Psoas muscle (tissue), 8 donors: ENCODE results near the gene ANKRD37. TPM values are rescaled to one million over a fixed set of nuclear protein-coding genes. Genes with fewer than 3 reads are reported as not detected.

Experiments
- ATAC-seq, 4 donors: fragments of 200-7000 bp; cut with Tn5 transposase; one replicate each; pipeline ENCODE4 v1.9.1; 2020; ENCODE audit warnings: moderate library complexity in 3 of 4, mild to moderate bottlenecking in 2 of 4
- DNase-seq, 2 donors: peaks; one replicate each; pipeline ENCODE4 v3.0.0-alpha.2; 2020
- H3K27ac ChIP-seq: fragments of 200-600 bp; one replicate; pipeline ENCODE4 v1.8.0; 2022
- H3K27me3 ChIP-seq, 3 donors: fragments of 200-600 bp in 1 of 3; one replicate each; pipeline versions ENCODE4 v1.6.1 to v1.8.0; 2013 to 2022; ENCODE audit warnings: low read length in 2 of 3, mild to moderate bottlenecking in 2 of 3, moderate library complexity in 1 of 3; ENCODE audit not compliant: insufficient read depth in 3 of 3
- H3K36me3 ChIP-seq, 2 donors: fragments of 200-600 bp in 1 of 2; one replicate each; pipeline versions ENCODE4 v1.6.1 to v1.8.0; 2013 to 2022; ENCODE audit warnings: low read depth in 1 of 2, mild to moderate bottlenecking in 1 of 2, moderate library complexity in 1 of 2; ENCODE audit not compliant: insufficient read depth in 1 of 2
- H3K4me1 ChIP-seq: fragments of 200-600 bp; one replicate; pipeline ENCODE4 v1.8.0; 2022
- H3K4me3 ChIP-seq: fragments of 200-600 bp; one replicate; pipeline ENCODE4 v1.8.0; 2022; ENCODE audit warnings: mild to moderate bottlenecking
- H3K9me3 ChIP-seq: fragments of 200-600 bp; one replicate; pipeline ENCODE4 v1.8.0; 2022
- CTCF ChIP-seq: fragments of 200-600 bp; IDR thresholded peaks from one replicate; pipeline ENCODE4 v1.8.0; 2022; ENCODE audit warnings: antibody characterized with exemption
- WGBS, 3 donors: extraction: QIAGEN DNeasy Blood & Tissue Kit; methylation state at CpG; one replicate each; pipeline versions ENCODE4 v1.1.6 to v1.1.7; 2013; 5-methylcytosine and 5-hydroxymethylcytosine counted together
- intact Hi-C, 2 donors: fragments of 100-400 bp; cut with DNase I; formaldehyde crosslinking; loops; one replicate each; pipeline versions ENCODE4 v1.11.0 to v1.14.2; 2022
- polyA plus RNA-seq, 3 donors: library from polyadenylated mRNA; stranded (reverse); fragments of 200-250 nt; gene quantifications; one replicate each; pipeline ENCODE4 v1.2.3, GENCODE V29; 2013
- total RNA-seq, 4 donors: library from RNA; stranded (reverse); fragmentation: NEBNext Ultra II Directional in 2 of 4; extraction: Animal tissue kit (Norgen Biotek cat#: 25700) in 2 of 4; gene quantifications; one replicate each; pipeline versions ENCODE4 v1.2.1 to v1.2.4, GENCODE V29; 2021 to 2023
- donor health status: healthy with polysubstance abuse.
- donor health status: DM: no; HTN: no; CAD: no; lungs with moderate emphysema.
- donor health status: Bipolar disorder and iron deficiency.
- donor health status: healthy.
- donor health status: DM: yes; HTN: yes; CAD: no.
- donor health status: DM: no; HTN: no; CAD: no.
- donor health status: DM: no; HTN: no; CAD: no.
- donor health status: DM: yes; HTN: yes; CAD: no.

ANKRD37 gene
- total and polyA plus RNA-seq, 7 donors = 6.9 to 31.2 (median 20.0) TPM

GRCh38 chr4:185404031-185404430 is 7.4 kb downstream of the ANKRD37 start:
- H3K4me1 ChIP-seq = no peaks in the 10 kb centered on the region
- no peak overlapping the region for H3K27ac ChIP-seq
- H3K36me3 ChIP-seq = peaks cover 4 to 100% of the 10 kb centered on the region in 2 donors
- intact Hi-C loops = no loop called here
- no peak overlapping the region for H3K4me3 ChIP-seq
- 91 to 93% (median 92%) methylated on average over 4 of the region's 4 CpGs for WGBS, 3 donors
- no peaks in the 10 kb centered on the region for H3K27me3 ChIP-seq
- ATAC-seq = no peak
- no peaks in the 10 kb centered on the region for H3K9me3 ChIP-seq
- no peak for TF ChIP-seq CTCF
- DNase-seq = no peak

- Histone ChIP-seq H3K4me1 (no peaks in the 10 kb centered on the region), H3K36me3 (peaks cover 4 to 98% of the 10 kb centered on the region in 2 donors), H3K9me3 (no peaks in the 10 kb centered on the region), H3K27ac (no peak overlapping the region), H3K4me3 (no peak overlapping the region), H3K27me3 (no peaks in the 10 kb centered on the region)
- intact Hi-C loops = no loop called here
- ATAC-seq (no peak), DNase-seq (no peak)
- 93 to 95% (median 95%) methylated on average over 6 of the region's 6 CpGs for WGBS, 3 donors
- no peak for TF ChIP-seq CTCF
Observed at GRCh38 chr4:185405296-185405999, 8.8 kb downstream of the ANKRD37 start.

- Histone ChIP-seq H3K36me3 (peaks cover 2 to 90% of the 10 kb centered on the region in 2 donors), H3K27ac (no peak overlapping the region), H3K9me3 (no peaks in the 10 kb centered on the region), H3K27me3 (no peaks in the 10 kb centered on the region), H3K4me1 (no peaks in the 10 kb centered on the region), H3K4me3 (no peak overlapping the region)
- no peak for ATAC-seq
- 97 to 99% (median 98%) methylated on average over 2 of the region's 2 CpGs for WGBS, 3 donors
- intact Hi-C loops = no loop called here
- DNase-seq = no peak
- no peak for TF ChIP-seq CTCF
Observed at GRCh38 chr4:185408432-185408831, 11.8 kb downstream of the ANKRD37 start.

- intact Hi-C loops = no loop called here
- no peak for DNase-seq
- no peak overlapping the region for H3K4me3 ChIP-seq
- H3K27me3 ChIP-seq = no peaks in the 10 kb centered on the region
- no peak for TF ChIP-seq CTCF
- 83 to 86% (median 86%) methylated on average over 5 of the region's 5 CpGs for WGBS, 3 donors
- H3K36me3 ChIP-seq = peaks cover 4 to 90% of the 10 kb centered on the region in 2 donors
- ATAC-seq = no peak
- H3K27ac ChIP-seq = no peak overlapping the region
- no peaks in the 10 kb centered on the region for H3K9me3 ChIP-seq
- H3K4me1 ChIP-seq = no peaks in the 10 kb centered on the region
Observed at GRCh38 chr4:185411849-185412248, 15.2 kb downstream of the ANKRD37 start.

- intact Hi-C loops = no loop called here
- H3K36me3 ChIP-seq = peaks cover 9 to 90% of the 10 kb centered on the region in 2 donors
- no peak overlapping the region for H3K27ac ChIP-seq
- DNase-seq (no peak), ATAC-seq (peak in 1 of 4 donors; percentile 32)
- H3K9me3 ChIP-seq = no peaks in the 10 kb centered on the region
- no peak overlapping the region for H3K4me3 ChIP-seq
- 81 to 88% (median 86%) methylated on average over 5 of the region's 5 CpGs for WGBS, 3 donors
- no peaks in the 10 kb centered on the region for H3K27me3 ChIP-seq
- H3K4me1 ChIP-seq = no peaks in the 10 kb centered on the region
- no peak for TF ChIP-seq CTCF
Observed at GRCh38 chr4:185412412-185412811, 15.8 kb downstream of the ANKRD37 start.
